ENCODE data around the gene HSPG2. TPM values are rescaled to one million over a fixed set of nuclear protein-coding genes. Genes with fewer than 3 reads are reported as not detected.

The HSPG2 gene
- total and polyA plus RNA-seq, 9 of the 15 experiments (the other 6 are each of a cell fraction or from before 2014, with no cell fraction given): 0.14 to 160 (median 15.7) TPM

DNA sequence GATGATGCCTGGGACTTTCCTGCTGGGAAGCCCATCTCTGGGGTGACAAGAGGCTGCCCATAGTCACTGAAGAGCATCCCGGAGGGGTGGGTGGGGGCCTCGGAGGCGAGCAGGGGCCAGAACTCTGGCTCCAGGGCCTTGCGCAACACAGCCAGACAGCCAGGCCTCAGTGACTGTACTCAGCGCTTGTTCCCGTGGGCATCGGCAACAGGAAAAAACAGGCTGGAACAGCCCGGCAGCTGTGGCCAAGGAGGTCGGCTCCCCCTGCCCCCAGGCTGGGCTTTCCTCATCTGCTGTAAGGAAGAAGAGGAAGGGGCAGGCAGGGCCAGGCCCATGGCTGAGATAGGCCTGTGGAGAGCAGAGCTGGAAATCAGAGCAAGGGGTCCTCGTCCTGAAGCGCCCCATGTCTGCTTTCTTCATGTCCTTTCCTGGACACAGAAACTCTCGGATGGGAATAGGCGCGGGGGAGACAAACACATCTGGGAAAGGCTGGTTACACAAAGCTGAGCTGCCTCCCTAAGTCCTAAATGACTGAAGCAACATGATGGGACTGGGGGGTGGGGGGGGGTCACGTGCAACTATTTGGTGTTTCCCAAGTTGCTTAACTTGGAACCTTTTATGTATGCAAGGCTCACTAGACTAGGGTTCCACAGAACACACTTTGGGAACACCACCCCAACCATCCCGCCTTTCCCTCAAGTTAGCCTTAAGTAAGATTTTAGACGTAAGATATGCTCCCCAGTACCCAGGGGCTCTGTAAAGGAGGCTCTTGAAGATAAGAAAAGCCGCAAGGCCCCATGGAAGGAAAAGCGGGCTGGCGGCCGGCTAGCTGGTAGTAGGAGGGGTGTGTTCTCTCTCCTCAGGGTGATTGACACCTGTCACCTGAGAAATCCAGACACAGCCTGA lies 30.7 kb downstream of the HSPG2 start (continued):
- TF ChIP-seq, protein P1, sequence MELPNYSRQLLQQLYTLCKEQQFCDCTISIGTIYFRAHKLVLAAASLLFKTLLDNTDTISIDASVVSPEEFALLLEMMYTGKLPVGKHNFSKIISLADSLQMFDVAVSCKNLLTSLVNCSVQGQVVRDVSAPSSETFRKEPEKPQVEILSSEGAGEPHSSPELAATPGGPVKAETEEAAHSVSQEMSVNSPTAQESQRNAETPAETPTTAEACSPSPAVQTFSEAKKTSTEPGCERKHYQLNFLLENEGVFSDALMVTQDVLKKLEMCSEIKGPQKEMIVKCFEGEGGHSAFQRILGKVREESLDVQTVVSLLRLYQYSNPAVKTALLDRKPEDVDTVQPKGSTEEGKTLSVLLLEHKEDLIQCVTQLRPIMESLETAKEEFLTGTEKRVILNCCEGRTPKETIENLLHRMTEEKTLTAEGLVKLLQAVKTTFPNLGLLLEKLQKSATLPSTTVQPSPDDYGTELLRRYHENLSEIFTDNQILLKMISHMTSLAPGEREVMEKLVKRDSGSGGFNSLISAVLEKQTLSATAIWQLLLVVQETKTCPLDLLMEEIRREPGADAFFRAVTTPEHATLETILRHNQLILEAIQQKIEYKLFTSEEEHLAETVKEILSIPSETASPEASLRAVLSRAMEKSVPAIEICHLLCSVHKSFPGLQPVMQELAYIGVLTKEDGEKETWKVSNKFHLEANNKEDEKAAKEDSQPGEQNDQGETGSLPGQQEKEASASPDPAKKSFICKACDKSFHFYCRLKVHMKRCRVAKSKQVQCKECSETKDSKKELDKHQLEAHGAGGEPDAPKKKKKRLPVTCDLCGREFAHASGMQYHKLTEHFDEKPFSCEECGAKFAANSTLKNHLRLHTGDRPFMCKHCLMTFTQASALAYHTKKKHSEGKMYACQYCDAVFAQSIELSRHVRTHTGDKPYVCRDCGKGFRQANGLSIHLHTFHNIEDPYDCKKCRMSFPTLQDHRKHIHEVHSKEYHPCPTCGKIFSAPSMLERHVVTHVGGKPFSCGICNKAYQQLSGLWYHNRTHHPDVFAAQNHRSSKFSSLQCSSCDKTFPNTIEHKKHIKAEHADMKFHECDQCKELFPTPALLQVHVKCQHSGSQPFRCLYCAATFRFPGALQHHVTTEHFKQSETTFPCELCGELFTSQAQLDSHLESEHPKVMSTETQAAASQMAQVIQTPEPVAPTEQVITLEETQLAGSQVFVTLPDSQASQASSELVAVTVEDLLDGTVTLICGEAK (IDR thresholded peaks at IDR 0.05): no peak
- TF ChIP-seq, protein P1 (CRISPR knock-in tag; IDR thresholded peaks at IDR 0.05): no peak
- TF ChIP-seq CXXC5 (CRISPR knock-in tag; IDR thresholded peaks at IDR 0.05): peak; percentile 86
- TF ChIP-seq, protein P2, sequence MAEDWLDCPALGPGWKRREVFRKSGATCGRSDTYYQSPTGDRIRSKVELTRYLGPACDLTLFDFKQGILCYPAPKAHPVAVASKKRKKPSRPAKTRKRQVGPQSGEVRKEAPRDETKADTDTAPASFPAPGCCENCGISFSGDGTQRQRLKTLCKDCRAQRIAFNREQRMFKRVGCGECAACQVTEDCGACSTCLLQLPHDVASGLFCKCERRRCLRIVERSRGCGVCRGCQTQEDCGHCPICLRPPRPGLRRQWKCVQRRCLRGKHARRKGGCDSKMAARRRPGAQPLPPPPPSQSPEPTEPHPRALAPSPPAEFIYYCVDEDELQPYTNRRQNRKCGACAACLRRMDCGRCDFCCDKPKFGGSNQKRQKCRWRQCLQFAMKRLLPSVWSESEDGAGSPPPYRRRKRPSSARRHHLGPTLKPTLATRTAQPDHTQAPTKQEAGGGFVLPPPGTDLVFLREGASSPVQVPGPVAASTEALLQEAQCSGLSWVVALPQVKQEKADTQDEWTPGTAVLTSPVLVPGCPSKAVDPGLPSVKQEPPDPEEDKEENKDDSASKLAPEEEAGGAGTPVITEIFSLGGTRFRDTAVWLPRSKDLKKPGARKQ (CRISPR knock-in tag; IDR thresholded peaks at IDR 0.05): no peak
- no peak; the same call in 1 of the 2 replicates for TF ChIP-seq GATAD2A (IDR thresholded peaks at IDR 0.05)
- no peak for TF ChIP-seq BRD4 (IDR thresholded peaks at IDR 0.05)
- TF ChIP-seq CGGBP1 (CRISPR knock-in tag; IDR thresholded peaks at IDR 0.05): no peak
- TF ChIP-seq FOXA1 (IDR thresholded peaks at IDR 0.05; ENCODE audit: borderline replicate concordance): no peak
- TF ChIP-seq ZBTB2 (IDR thresholded peaks at IDR 0.05): peak; percentile 83; the same call in 1 of the 2 replicates
- TF ChIP-seq ZNF263 (CRISPR knock-in tag; IDR thresholded peaks at IDR 0.05; ENCODE audit: borderline replicate concordance): no peak
- TF ChIP-seq CBFA2T2 (conservative IDR thresholded peaks at IDR 0.05): peak; percentile 81
- TF ChIP-seq FOXO4 (CRISPR knock-in tag; IDR thresholded peaks at IDR 0.05): no peak; the same call in 1 of the 2 replicates
- no peak for TF ChIP-seq RFX7 (CRISPR knock-in tag; IDR thresholded peaks at IDR 0.05)
